ENCODE data around the gene PHF12.

PHF12 gene

DNA sequence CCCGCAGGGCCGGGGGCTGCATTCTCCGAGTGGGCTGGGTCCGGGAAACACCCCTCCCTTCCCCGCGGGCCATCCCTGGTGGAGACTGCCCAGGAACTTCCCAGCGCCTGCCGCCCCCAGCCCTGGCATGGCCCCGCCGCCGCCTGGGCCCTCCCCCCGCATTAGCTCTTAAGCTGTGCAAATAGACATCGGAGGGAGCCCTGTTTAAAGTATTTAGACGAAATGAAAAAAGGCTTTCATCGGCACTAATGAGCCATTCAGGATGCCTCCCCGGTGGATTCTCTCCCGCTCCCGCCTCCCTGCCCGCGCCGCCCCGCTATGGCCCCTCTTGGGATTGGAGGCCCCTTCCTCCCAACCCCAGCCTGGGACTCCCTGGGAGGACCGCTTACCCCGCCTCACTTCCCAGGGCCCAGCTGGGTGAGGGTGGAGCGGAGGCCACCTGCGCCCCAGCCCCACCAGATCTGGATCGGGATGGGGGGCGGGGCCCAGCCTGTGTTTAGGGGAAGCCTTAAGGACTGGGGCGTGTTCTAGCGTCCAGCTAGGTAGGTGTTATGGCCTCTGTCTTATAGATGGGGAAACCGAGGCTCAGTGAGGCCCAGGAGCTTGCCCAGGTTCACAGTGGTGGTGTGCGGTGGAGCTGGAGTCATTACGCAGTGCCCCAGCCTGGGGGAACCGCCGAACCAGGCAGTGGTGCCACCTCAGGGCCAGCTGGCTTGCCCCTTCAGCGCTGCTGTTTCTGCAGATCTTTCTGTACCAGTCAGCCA is 34.8 kb upstream of the PHF12 start:
- TF ChIP-seq, protein P1, sequence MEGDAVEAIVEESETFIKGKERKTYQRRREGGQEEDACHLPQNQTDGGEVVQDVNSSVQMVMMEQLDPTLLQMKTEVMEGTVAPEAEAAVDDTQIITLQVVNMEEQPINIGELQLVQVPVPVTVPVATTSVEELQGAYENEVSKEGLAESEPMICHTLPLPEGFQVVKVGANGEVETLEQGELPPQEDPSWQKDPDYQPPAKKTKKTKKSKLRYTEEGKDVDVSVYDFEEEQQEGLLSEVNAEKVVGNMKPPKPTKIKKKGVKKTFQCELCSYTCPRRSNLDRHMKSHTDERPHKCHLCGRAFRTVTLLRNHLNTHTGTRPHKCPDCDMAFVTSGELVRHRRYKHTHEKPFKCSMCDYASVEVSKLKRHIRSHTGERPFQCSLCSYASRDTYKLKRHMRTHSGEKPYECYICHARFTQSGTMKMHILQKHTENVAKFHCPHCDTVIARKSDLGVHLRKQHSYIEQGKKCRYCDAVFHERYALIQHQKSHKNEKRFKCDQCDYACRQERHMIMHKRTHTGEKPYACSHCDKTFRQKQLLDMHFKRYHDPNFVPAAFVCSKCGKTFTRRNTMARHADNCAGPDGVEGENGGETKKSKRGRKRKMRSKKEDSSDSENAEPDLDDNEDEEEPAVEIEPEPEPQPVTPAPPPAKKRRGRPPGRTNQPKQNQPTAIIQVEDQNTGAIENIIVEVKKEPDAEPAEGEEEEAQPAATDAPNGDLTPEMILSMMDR (IDR thresholded peaks at IDR 0.05; ENCODE audit: low read depth, low read length), result no peak
- no peak overlapping the region for H3K4me3 ChIP-seq (ENCODE audit: low read depth, low read length)

DNA sequence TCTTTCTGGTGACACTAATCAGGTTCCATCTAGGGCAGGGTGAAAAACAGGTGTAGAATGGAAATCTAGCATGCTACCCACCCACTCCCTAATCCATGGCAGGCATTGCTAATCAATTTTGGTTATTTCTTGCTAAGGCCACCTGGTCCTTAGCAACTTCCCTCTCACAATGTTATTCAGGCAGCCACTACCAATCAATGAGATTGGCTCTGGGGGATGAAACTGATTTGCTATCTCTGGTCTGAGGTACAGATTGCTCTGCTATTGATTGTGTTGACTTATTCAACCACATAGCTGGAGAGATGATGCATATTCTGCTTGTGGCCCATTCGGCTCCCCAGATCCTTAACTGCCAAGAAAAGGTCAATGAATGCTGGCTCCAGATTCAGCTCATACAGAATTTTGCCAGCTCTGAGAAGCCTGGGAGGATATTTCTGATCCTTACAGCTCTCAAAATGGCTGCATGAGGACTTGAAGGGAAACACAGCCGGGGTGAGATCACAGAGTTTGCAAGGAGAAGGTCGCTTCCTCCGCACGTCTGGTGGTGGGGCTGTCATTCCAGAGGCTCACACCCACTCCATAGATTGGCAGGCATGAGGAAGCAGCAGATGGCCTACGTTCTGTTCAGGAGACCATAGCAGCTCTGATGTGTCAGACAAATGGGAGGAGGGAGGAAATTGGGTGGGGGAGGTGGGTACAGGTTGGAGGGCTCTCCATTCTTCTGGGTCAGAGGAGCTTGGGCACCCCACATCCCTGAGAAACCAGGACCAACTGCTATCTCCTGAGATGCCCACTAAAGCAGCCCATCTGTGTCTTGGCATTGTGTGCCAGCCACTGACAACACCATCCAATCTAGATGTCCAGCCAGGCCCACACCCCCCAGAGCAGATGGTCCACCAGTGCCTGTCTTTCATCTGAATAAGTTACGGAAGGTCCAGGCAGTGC is 32.2 kb upstream of the PHF12 start:
- no peak overlapping the region for H3K4me3 ChIP-seq (ENCODE audit: low read depth, low read length)
- TF ChIP-seq, protein P1 (IDR thresholded peaks at IDR 0.05; ENCODE audit: low read depth, low read length), result no peak

DNA sequence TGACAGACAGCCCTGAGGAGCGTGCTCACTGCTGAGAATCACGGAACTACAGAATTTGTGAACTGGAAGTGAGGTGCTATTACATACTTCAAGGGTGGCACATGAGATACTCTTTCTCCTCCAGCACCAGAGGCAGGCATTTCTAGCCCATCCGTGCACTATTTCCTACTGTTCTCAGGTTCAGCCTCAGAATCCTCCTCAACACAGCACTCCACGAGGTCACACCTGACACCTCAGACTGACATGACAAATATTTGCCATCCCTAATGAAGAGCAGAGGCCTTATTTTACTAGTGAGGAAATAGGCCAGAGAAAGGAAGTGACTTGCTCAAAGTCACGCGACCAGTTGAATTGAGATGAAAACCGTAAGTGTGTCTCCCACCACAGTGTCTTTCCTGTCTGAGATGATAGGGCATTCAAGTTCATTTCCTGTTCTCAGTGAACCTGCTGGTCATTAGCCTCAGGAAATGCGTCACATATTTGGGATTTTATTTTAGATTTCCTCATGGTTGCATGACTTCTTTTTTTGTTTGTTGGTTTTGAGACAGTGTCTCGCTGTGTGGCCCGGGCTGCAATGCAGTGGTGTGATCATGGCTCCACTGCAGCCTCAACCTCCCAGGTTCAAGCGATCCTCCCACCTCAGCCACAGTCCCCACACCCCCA is 30.9 kb upstream of the PHF12 start:
- no peak overlapping the region for H3K4me3 ChIP-seq (ENCODE audit: low read depth, low read length)
- TF ChIP-seq, protein P1 (IDR thresholded peaks at IDR 0.05; ENCODE audit: low read depth, low read length), result no peak

DNA sequence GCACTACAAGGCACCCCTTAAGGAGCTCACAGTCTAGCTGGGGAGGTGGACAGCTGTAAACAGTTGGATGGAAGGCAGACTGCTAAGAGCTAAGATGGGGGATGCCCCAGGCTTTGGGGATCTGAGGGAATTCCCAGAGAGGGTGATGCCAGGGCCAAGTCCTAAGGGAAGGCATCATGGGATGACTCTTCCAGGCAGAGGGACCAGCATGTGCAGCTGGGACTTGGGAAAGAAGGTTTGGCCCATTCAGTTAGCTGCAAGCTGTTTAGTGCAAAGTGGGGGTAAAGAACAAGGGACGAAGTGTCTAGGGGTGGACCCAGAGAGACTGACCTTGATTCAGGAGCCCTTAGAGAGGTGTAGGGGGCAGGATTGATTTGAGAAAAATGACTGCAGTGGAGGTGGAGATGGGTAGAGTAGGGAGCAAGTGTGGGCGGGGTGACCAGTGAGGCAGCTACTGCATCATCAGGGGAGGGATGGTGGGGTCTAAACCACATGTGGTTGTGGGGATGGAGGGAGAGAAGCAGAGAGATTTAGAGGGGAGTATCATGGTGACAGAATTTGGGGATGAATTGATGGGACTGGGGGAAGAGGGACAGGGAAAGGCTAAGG is 27.1 kb upstream of the PHF12 start:
- H3K4me3 ChIP-seq (ENCODE audit: low read depth, low read length), result no peak overlapping the region
- TF ChIP-seq, protein P1 (IDR thresholded peaks at IDR 0.05; ENCODE audit: low read depth, low read length), result no peak

DNA sequence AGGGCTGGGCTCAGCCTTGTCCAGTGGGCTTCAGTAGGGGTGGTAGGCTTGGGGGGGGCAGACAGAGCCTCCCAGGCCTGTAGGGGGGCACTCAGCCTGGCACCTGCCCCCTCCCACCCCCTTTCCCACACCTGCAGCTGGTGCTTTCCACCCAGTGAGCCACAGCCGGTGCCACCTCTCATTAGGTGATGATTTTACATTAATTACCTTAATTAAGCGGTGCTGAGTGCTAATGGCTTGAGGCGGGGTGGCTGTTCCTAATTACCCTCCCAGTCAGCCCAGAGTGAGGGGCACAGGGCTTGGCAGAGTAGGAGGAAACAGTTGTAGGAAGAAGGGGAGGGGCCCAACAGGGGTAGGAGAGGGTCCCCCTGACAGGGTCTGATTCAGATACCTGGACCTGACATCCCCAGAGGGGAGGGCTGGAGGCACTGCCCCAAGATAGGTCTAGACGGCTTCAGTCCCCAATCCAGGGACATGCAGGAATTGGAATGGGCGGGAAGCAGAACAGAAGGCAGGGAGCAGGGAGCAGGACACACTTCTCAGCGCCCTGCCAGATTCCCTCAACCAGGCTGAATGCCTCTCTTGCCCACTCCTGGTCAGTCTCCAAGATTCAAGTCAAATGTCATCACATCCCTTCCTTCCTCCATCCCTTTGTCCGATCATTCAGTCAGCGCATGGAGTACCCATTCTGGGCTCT is 26.5 kb upstream of the PHF12 start:
- TF ChIP-seq, protein P1 (IDR thresholded peaks at IDR 0.05; ENCODE audit: low read depth, low read length), result no peak
- H3K4me3 ChIP-seq (ENCODE audit: low read depth, low read length), result no peak overlapping the region

DNA sequence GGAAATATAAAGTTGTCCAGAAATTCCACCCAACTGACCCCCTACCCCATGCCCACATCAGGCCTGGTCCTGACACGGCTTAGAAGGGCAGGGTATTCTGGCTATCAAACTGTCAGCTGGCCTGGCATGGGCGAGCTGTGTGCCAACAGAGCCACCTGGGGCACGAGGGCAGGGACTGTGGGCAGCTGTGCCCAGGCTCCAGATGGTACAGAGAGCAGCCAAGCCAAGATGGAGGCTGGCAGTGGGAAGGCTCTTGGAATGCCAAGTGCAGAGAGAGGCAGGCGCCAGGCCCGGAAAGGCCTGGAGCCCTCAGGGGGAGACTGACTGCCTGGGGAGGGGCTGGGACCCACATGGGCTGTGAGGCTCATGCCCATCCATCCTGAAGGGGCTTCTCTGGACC is 24.3 kb upstream of the PHF12 start:
- TF ChIP-seq, protein P1 (IDR thresholded peaks at IDR 0.05; ENCODE audit: low read depth, low read length), result no peak
- H3K4me3 ChIP-seq (ENCODE audit: low read depth, low read length), result no peak overlapping the region

Data from WI38 (cell line).